Prostate gland (tissue), 2 donors: ENCODE results near the gene SGK1. TPM values are rescaled to one million over a fixed set of nuclear protein-coding genes. Genes with fewer than 3 reads are reported as not detected.
"Not testable (repeated sequence)": the region's sequence is repeated elsewhere in the genome, so short reads cannot be mapped to it uniquely, and the experiment has no call there.

Source experiments
- DNase-seq: peaks from one replicate; pipeline ENCODE4 v3.0.0-alpha.2; 2019; ENCODE audit warnings: low spot score
- H3K27ac ChIP-seq, 2 donors: fragments of 200-600 bp; sonication (generic); 2 replicates each; pipeline ENCODE4 v1.5.1; 2017 to 2019
- H3K27me3 ChIP-seq: fragments of 200-600 bp; sonication (generic); replicated peaks from 2 replicates; pipeline ENCODE4 v1.5.1; 2019; ENCODE audit not compliant: insufficient read depth
- H3K36me3 ChIP-seq, 2 donors: fragments of 200-600 bp; sonication (generic); 1 replicate in 1 of 2; 2 replicates in 1 of 2; pipeline versions ENCODE4 v1.5.1 to v1.8.1; 2017 to 2019
- H3K4me1 ChIP-seq: fragments of 200-600 bp; sonication (generic); replicated peaks from 2 replicates; pipeline ENCODE4 v1.5.1; 2019
- H3K4me3 ChIP-seq, 2 donors: fragments of 200-600 bp; sonication (generic); 2 replicates each; pipeline ENCODE4 v1.5.1; 2017 to 2019
- H3K9me3 ChIP-seq: fragments of 200-600 bp; sonication (generic); 2 replicates; pipeline ENCODE4 v1.5.1; 2017
- CTCF ChIP-seq, 4 experiments: fragments of 200-600 bp in 2 of 4; fragments of 450-650 bp in 2 of 4; sonication (generic) in 2 of 4; IDR thresholded peaks; 1 replicate in 3 of 4; 2 replicates in 1 of 4; pipeline ENCODE4 v1.5.1; 2016 to 2019; ENCODE audit warnings: antibody characterized with exemption in 4 of 4, mild to moderate bottlenecking in 2 of 4, moderate library complexity in 2 of 4
- POLR2A ChIP-seq: fragments of 450-650 bp; IDR thresholded peaks from one replicate; pipeline ENCODE4 v1.6.1; 2016; ENCODE audit warnings: antibody characterized with exemption, mild to moderate bottlenecking
- POLR2AphosphoS5 ChIP-seq: sonication (generic); formaldehyde crosslinking; IDR thresholded peaks from one replicate; pipeline ENCODE4 v1.6.1; 2017; ENCODE audit warnings: antibody characterized with exemption
- WGBS: methylation state at CpG from one replicate; pipeline ENCODE4 v1.1.5; 2018; 5-methylcytosine and 5-hydroxymethylcytosine counted together
- intact Hi-C: fragments of 100-400 bp; cut with DNase I; formaldehyde crosslinking; loops from one replicate; pipeline ENCODE4 v1.14.2; 2022
- total RNA-seq, 2 donors: library from RNA; depleted of rRNA; stranded (reverse); fragments of >200 nt; gene quantifications; one replicate each; pipeline ENCODE4 v1.1.0, GENCODE V29; 2016

The SGK1 gene
- total RNA-seq, 2 donors from 2014 or later, result 243 to 260 TPM

- 95% methylated on average over 2 of the region's 2 CpGs for WGBS
- Histone ChIP-seq H3K4me3 (no peak overlapping the region), H3K9me3 (no peaks in the 10 kb centered on the region), H3K36me3 (no peaks in the 10 kb centered on the region), H3K4me1 (no peaks in the 10 kb centered on the region), H3K27me3 (no peaks in the 10 kb centered on the region), H3K27ac (no peak overlapping the region)
- intact Hi-C loops, result no loop called here
- no peak for DNase-seq
- TF ChIP-seq CTCF (IDR thresholded peaks at IDR 0.05) (no peak), POLR2AphosphoS5 (no peak), POLR2A (no peak)
Measured at GRCh38 chr6:134187154-134187553, 130.8 kb downstream of the SGK1 start.

GRCh38 chr6:134186355-134186754 lies 131.6 kb downstream of the SGK1 start:
- 77% methylated on average over 2 of the region's 2 CpGs for WGBS
- intact Hi-C loops, result no loop called here
- H3K9me3 ChIP-seq, result no peaks in the 10 kb centered on the region

GRCh38 chr6:134185277-134185676 lies 132.6 kb downstream of the SGK1 start:
- intact Hi-C loops, result no loop called here
- Histone ChIP-seq H3K27me3 (no peaks in the 10 kb centered on the region), H3K27ac (no peak overlapping the region), H3K36me3 (no peaks in the 10 kb centered on the region), H3K4me1 (no peaks in the 10 kb centered on the region), H3K4me3 (no peak overlapping the region), H3K9me3 (no peaks in the 10 kb centered on the region)
- DNase-seq, result no peak
- no peak for TF ChIP-seq POLR2AphosphoS5
- no peak for TF ChIP-seq POLR2A
- no peak for TF ChIP-seq CTCF (IDR thresholded peaks at IDR 0.05)

More at GRCh38 chr6:134186355-134186754, 131.6 kb downstream of the SGK1 start:
- H3K36me3 ChIP-seq, result no peaks in the 10 kb centered on the region
- H3K4me3 ChIP-seq, result no peak overlapping the region
- H3K27me3 ChIP-seq, result no peaks in the 10 kb centered on the region
- DNase-seq, result no peak
- TF ChIP-seq POLR2AphosphoS5 (no peak), POLR2A (no peak), CTCF (IDR thresholded peaks at IDR 0.05) (no peak)
- no peak overlapping the region for H3K27ac ChIP-seq
- no peaks in the 10 kb centered on the region for H3K4me1 ChIP-seq

GRCh38 chr6:134183844-134184243 lies 134.1 kb downstream of the SGK1 start:
- H3K27ac ChIP-seq, result no peak overlapping the region
- intact Hi-C loops, result no loop called here
- no peak for TF ChIP-seq POLR2A
- no peak for TF ChIP-seq CTCF (IDR thresholded peaks at IDR 0.05)
- TF ChIP-seq POLR2AphosphoS5, result no peak
- H3K9me3 ChIP-seq, result no peaks in the 10 kb centered on the region
- no peaks in the 10 kb centered on the region for H3K27me3 ChIP-seq
- no peak for DNase-seq
- no peaks in the 10 kb centered on the region for H3K36me3 ChIP-seq
- 88% methylated on average over 7 of the region's 7 CpGs for WGBS
- no peaks in the 10 kb centered on the region for H3K4me1 ChIP-seq
- H3K4me3 ChIP-seq, result no peak overlapping the region

- TF ChIP-seq POLR2AphosphoS5, result no peak
- TF ChIP-seq POLR2A, result no peak
- no peak for TF ChIP-seq CTCF (IDR thresholded peaks at IDR 0.05)
- intact Hi-C loops, result no loop called here
Measured at GRCh38 chr6:134182528-134182927, 135.4 kb downstream of the SGK1 start.

GRCh38 chr6:134181726-134182125 lies 136.2 kb downstream of the SGK1 start:
- H3K36me3 ChIP-seq, H3K27me3 ChIP-seq, H3K27ac ChIP-seq, H3K4me1 ChIP-seq, DNase-seq, H3K4me3 ChIP-seq, H3K9me3 ChIP-seq, intact Hi-C loops: not testable (repeated sequence)
- WGBS, result 96% methylated on average over 5 of the region's 5 CpGs

More at GRCh38 chr6:134182528-134182927, 135.4 kb downstream of the SGK1 start:
- H3K4me3 ChIP-seq, result no peak overlapping the region
- no peaks in the 10 kb centered on the region for H3K4me1 ChIP-seq
- no peaks in the 10 kb centered on the region for H3K27me3 ChIP-seq
- WGBS, result 81% methylated on average over 6 of the region's 6 CpGs
- no peak for DNase-seq
- no peaks in the 10 kb centered on the region for H3K9me3 ChIP-seq
- H3K36me3 ChIP-seq, result no peaks in the 10 kb centered on the region
- no peak overlapping the region for H3K27ac ChIP-seq

- DNase-seq, H3K36me3 ChIP-seq, H3K27ac ChIP-seq, H3K4me1 ChIP-seq, H3K9me3 ChIP-seq, intact Hi-C loops, H3K4me3 ChIP-seq, H3K27me3 ChIP-seq: not testable (repeated sequence)
- WGBS, result 93% methylated on average over 8 of the region's 8 CpGs
Measured at GRCh38 chr6:134181251-134181650, 136.7 kb downstream of the SGK1 start.

GRCh38 chr6:134180540-134180939 lies 137.4 kb downstream of the SGK1 start:
- DNase-seq, H3K4me3 ChIP-seq, intact Hi-C loops, H3K27ac ChIP-seq, H3K4me1 ChIP-seq, H3K27me3 ChIP-seq, H3K9me3 ChIP-seq, H3K36me3 ChIP-seq: not testable (repeated sequence)
- 95% methylated on average over 4 of the region's 4 CpGs for WGBS
